HAP-1 (cell line): Measurements from ENCODE around the gene SLC41A3.
"Not testable (repeated sequence)": the region's sequence is repeated elsewhere in the genome, so short reads cannot be mapped to it uniquely, and the experiment has no call there.

ENCODE experiments used
- DNase-seq, 2 experiments: peaks; one replicate each; pipeline ENCODE4 v3.0.0-alpha.2; 2016 to 2020; ENCODE audit warnings: low spot score in 2 of 2
- H3K27me3 ChIP-seq: fragments of 250-450 bp; sonication (Bioruptor Pico); 2 replicates; pipeline ENCODE4 v1.5.1; 2020; ENCODE audit warnings: low read depth, mild to moderate bottlenecking, moderate library complexity
- H3K36me3 ChIP-seq: fragments of 250-450 bp; sonication (Bioruptor Pico); replicated peaks from 2 replicates; pipeline ENCODE4 v1.5.1; 2020; ENCODE audit warnings: mild to moderate bottlenecking
- H3K4me1 ChIP-seq: fragments of 250-450 bp; sonication (Bioruptor Pico); 2 replicates; pipeline ENCODE4 v1.5.1; 2020; ENCODE audit warnings: mild to moderate bottlenecking
- H3K4me3 ChIP-seq: fragments of 250-450 bp; sonication (Bioruptor Pico); 2 replicates; pipeline ENCODE4 v1.5.1; 2020; ENCODE audit warnings: mild to moderate bottlenecking, moderate library complexity
- H3K9me3 ChIP-seq: fragments of 250-450 bp; sonication (Bioruptor Pico); 2 replicates; pipeline ENCODE4 v1.5.1; 2020; ENCODE audit warnings: mild to moderate bottlenecking, moderate library complexity
- in situ Hi-C: fragments of 300-500 bp; cut with MboI; formaldehyde crosslinking; loops from 3 replicates; pipeline ENCODE4 v1.14.3; 2020; ENCODE audit warnings: low sequenced_read_pairs, inconsistent platforms, mixed read lengths

Gene SLC41A3

GRCh38 chr3:126070146-126070545 is 13.8 kb downstream of the SLC41A3 start:
- in situ Hi-C loops = no loop called here
- no peaks in the 10 kb centered on the region for H3K4me1 ChIP-seq
- H3K4me3 ChIP-seq = no peak overlapping the region

GRCh38 chr3:126067959-126068358 is 16.0 kb downstream of the SLC41A3 start:
- no peaks in the 10 kb centered on the region for H3K4me1 ChIP-seq
- H3K9me3 ChIP-seq = no peaks in the 10 kb centered on the region
- no peak overlapping the region for H3K4me3 ChIP-seq
- no peaks in the 10 kb centered on the region for H3K27me3 ChIP-seq
- no peak for DNase-seq
- in situ Hi-C loops = no loop called here
- H3K36me3 ChIP-seq = no peaks in the 10 kb centered on the region

More at GRCh38 chr3:126070146-126070545, 13.8 kb downstream of the SLC41A3 start:
- no peak for DNase-seq
- Histone ChIP-seq H3K27me3 (no peaks in the 10 kb centered on the region), H3K36me3 (no peaks in the 10 kb centered on the region), H3K9me3 (no peaks in the 10 kb centered on the region)

- H3K4me3 ChIP-seq, H3K4me1 ChIP-seq, H3K36me3 ChIP-seq, H3K27me3 ChIP-seq, DNase-seq, H3K9me3 ChIP-seq, in situ Hi-C loops: not testable (repeated sequence)
Observed at GRCh38 chr3:126066676-126067075, 17.2 kb downstream of the SLC41A3 start.

GRCh38 chr3:126065876-126066275 is 18.0 kb downstream of the SLC41A3 start:
- Histone ChIP-seq H3K36me3 (no peaks in the 10 kb centered on the region), H3K4me3 (no peak overlapping the region), H3K4me1 (no peaks in the 10 kb centered on the region), H3K9me3 (no peaks in the 10 kb centered on the region), H3K27me3 (no peaks in the 10 kb centered on the region)
- no peak for DNase-seq
- in situ Hi-C loops = no loop called here

- no peaks in the 10 kb centered on the region for H3K27me3 ChIP-seq
- in situ Hi-C loops = no loop called here
- H3K36me3 ChIP-seq = no peaks in the 10 kb centered on the region
- no peak for DNase-seq
- no peaks in the 10 kb centered on the region for H3K4me1 ChIP-seq
- no peak overlapping the region for H3K4me3 ChIP-seq
- no peaks in the 10 kb centered on the region for H3K9me3 ChIP-seq
Observed at GRCh38 chr3:126064627-126065258, 19.2 kb downstream of the SLC41A3 start.

GRCh38 chr3:126063358-126063965 is 20.5 kb downstream of the SLC41A3 start:
- no peak overlapping the region for H3K4me3 ChIP-seq
- H3K27me3 ChIP-seq = no peaks in the 10 kb centered on the region
- H3K4me1 ChIP-seq = no peaks in the 10 kb centered on the region
- in situ Hi-C loops = no loop called here
- DNase-seq = no peak
- H3K9me3 ChIP-seq = no peaks in the 10 kb centered on the region
- no peaks in the 10 kb centered on the region for H3K36me3 ChIP-seq

- H3K4me1 ChIP-seq = no peaks in the 10 kb centered on the region
- H3K36me3 ChIP-seq = no peaks in the 10 kb centered on the region
- no peaks in the 10 kb centered on the region for H3K9me3 ChIP-seq
- no peak overlapping the region for H3K4me3 ChIP-seq
- no peaks in the 10 kb centered on the region for H3K27me3 ChIP-seq
- in situ Hi-C loops = no loop called here
- no peak for DNase-seq
Observed at GRCh38 chr3:126061301-126062032, 22.5 kb downstream of the SLC41A3 start.

GRCh38 chr3:126060613-126061145 is 23.2 kb downstream of the SLC41A3 start:
- Histone ChIP-seq H3K4me3 (no peak overlapping the region), H3K27me3 (no peaks in the 10 kb centered on the region), H3K36me3 (no peaks in the 10 kb centered on the region), H3K4me1 (no peaks in the 10 kb centered on the region), H3K9me3 (no peaks in the 10 kb centered on the region)
- in situ Hi-C loops = no loop called here
- DNase-seq = no peak

GRCh38 chr3:126058666-126059065 is 25.3 kb downstream of the SLC41A3 start:
- H3K36me3 ChIP-seq = no peaks in the 10 kb centered on the region
- H3K27me3 ChIP-seq = no peaks in the 10 kb centered on the region
- no peak overlapping the region for H3K4me3 ChIP-seq
- H3K4me1 ChIP-seq = no peaks in the 10 kb centered on the region
- in situ Hi-C loops = no loop called here
- no peaks in the 10 kb centered on the region for H3K9me3 ChIP-seq
- no peak for DNase-seq

GRCh38 chr3:126057936-126058335 is 26.0 kb downstream of the SLC41A3 start:
- in situ Hi-C loops = no loop called here
- Histone ChIP-seq H3K4me3 (no peak overlapping the region), H3K9me3 (no peaks in the 10 kb centered on the region), H3K27me3 (no peaks in the 10 kb centered on the region), H3K36me3 (no peaks in the 10 kb centered on the region), H3K4me1 (no peaks in the 10 kb centered on the region)
- no peak for DNase-seq

- H3K27me3 ChIP-seq = no peaks in the 10 kb centered on the region
- DNase-seq = no peak
- in situ Hi-C loops = no loop called here
- H3K4me3 ChIP-seq = no peak overlapping the region
- H3K36me3 ChIP-seq = no peaks in the 10 kb centered on the region
- H3K4me1 ChIP-seq = no peaks in the 10 kb centered on the region
- no peaks in the 10 kb centered on the region for H3K9me3 ChIP-seq
Observed at GRCh38 chr3:126057501-126057819, 26.5 kb downstream of the SLC41A3 start.

- in situ Hi-C loops = no loop called here
- no peak for DNase-seq
Observed at GRCh38 chr3:126056681-126057500, 27.0 kb downstream of the SLC41A3 start.

GRCh38 chr3:126056088-126056487 is 27.8 kb downstream of the SLC41A3 start:
- Histone ChIP-seq H3K9me3 (no peaks in the 10 kb centered on the region), H3K4me3 (no peak overlapping the region), H3K4me1 (no peaks in the 10 kb centered on the region), H3K36me3 (no peaks in the 10 kb centered on the region), H3K27me3 (no peaks in the 10 kb centered on the region)
- DNase-seq = no peak
- in situ Hi-C loops = no loop called here

More at GRCh38 chr3:126056681-126057500, 27.0 kb downstream of the SLC41A3 start:
- H3K27me3 ChIP-seq = no peaks in the 10 kb centered on the region
- H3K4me3 ChIP-seq = no peak overlapping the region
- H3K4me1 ChIP-seq = no peaks in the 10 kb centered on the region
- H3K9me3 ChIP-seq = no peaks in the 10 kb centered on the region
- no peaks in the 10 kb centered on the region for H3K36me3 ChIP-seq
